GM19328 (cell line): ENCODE data around the gene MSI2.

ENCODE experiments used
- ATAC-seq: cut with Tn5 transposase; IDR thresholded peaks from one replicate; pipeline ENCODE4 v1.9.1; 2021; ENCODE audit warnings: mild to moderate bottlenecking, moderate library complexity; ENCODE audit not compliant: unreplicated experiment

MSI2 gene

GRCh38 chr17:57601143-57601735, 344.9 kb downstream of the MSI2 start:
- no peak for ATAC-seq

GRCh38 chr17:57602896-57603295, 346.6 kb downstream of the MSI2 start:
- ATAC-seq, result no peak

- ATAC-seq, result no peak
These were observed 347.2 kb downstream of the MSI2 start for GRCh38 chr17:57603546-57603945.

GRCh38 chr17:57603978-57604377, 347.7 kb downstream of the MSI2 start:
- no peak for ATAC-seq

GRCh38 chr17:57604771-57605674, 348.7 kb downstream of the MSI2 start:
- ATAC-seq, result no peak

- ATAC-seq, result no peak
These were observed 349.4 kb downstream of the MSI2 start for GRCh38 chr17:57605675-57606105.

GRCh38 chr17:57606111-57606875, 350.0 kb downstream of the MSI2 start:
- ATAC-seq, result no peak

GRCh38 chr17:57607553-57608120, 351.3 kb downstream of the MSI2 start:
- ATAC-seq, result no peak

GRCh38 chr17:57608369-57609124, 352.2 kb downstream of the MSI2 start:
- no peak for ATAC-seq

- ATAC-seq, result no peak
These were observed 353.0 kb downstream of the MSI2 start for GRCh38 chr17:57609125-57609877.

- ATAC-seq, result no peak
These were observed 353.6 kb downstream of the MSI2 start for GRCh38 chr17:57609878-57610270.

GRCh38 chr17:57612202-57613071, 356.1 kb downstream of the MSI2 start:
- no peak for ATAC-seq

- ATAC-seq, result no peak
These were observed 358.4 kb downstream of the MSI2 start for GRCh38 chr17:57614742-57615141.

- ATAC-seq, result no peak
These were observed 359.8 kb downstream of the MSI2 start for GRCh38 chr17:57615836-57616757.

- ATAC-seq, result no peak
These were observed 360.9 kb downstream of the MSI2 start for GRCh38 chr17:57617218-57617617.

GRCh38 chr17:57619061-57619937, 363.0 kb downstream of the MSI2 start:
- no peak for ATAC-seq

GRCh38 chr17:57620576-57620975, 364.3 kb downstream of the MSI2 start:
- ATAC-seq, result no peak
